ENCODE data around the gene TRPM1. TPM values are rescaled to one million over a fixed set of nuclear protein-coding genes. Genes with fewer than 3 reads are reported as not detected.

The TRPM1 gene
- total RNA-seq, 4 donors from 2014 or later, result not detected

DNA sequence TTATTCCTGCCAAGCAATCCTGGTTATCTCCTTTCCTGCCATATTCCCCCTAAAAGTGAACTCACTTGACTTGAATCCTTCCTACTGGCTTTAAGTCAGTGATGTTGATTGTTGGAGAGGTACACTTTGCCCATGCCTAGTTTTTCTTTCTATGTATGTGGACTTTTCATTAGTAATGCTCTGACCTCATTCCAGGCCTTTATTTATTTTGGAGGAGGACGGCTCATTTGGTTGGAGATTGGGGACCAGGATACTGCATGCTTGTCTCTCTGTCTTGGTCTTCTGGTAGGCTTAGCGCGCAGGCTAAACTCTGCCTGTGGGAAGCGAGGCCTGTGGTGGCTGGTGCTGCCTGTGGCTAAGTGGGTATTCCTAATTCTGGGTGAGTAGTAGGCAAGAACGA lies 81.0 kb downstream of the TRPM1 start:
- no peaks in the 10 kb centered on the region for H3K36me3 ChIP-seq
- TF ChIP-seq, protein P1, sequence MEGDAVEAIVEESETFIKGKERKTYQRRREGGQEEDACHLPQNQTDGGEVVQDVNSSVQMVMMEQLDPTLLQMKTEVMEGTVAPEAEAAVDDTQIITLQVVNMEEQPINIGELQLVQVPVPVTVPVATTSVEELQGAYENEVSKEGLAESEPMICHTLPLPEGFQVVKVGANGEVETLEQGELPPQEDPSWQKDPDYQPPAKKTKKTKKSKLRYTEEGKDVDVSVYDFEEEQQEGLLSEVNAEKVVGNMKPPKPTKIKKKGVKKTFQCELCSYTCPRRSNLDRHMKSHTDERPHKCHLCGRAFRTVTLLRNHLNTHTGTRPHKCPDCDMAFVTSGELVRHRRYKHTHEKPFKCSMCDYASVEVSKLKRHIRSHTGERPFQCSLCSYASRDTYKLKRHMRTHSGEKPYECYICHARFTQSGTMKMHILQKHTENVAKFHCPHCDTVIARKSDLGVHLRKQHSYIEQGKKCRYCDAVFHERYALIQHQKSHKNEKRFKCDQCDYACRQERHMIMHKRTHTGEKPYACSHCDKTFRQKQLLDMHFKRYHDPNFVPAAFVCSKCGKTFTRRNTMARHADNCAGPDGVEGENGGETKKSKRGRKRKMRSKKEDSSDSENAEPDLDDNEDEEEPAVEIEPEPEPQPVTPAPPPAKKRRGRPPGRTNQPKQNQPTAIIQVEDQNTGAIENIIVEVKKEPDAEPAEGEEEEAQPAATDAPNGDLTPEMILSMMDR (IDR thresholded peaks at IDR 0.05), result no peak
- TF ChIP-seq POLR2AphosphoS5 (IDR thresholded peaks at IDR 0.05) (no peak), POLR2A (IDR thresholded peaks at IDR 0.05) (no peak), EP300 (IDR thresholded peaks at IDR 0.05) (no peak)
- ATAC-seq, result no peak
- no peak overlapping the region for H3K27ac ChIP-seq
- H3K4me3 ChIP-seq, result no peak overlapping the region
- H3K9me3 ChIP-seq, result no peaks in the 10 kb centered on the region
- 80 to 93% methylated on average over 1 to 4 of the region's 5 CpGs for WGBS, 2 donors (ENCODE audit: low coverage in 1 of 2)
- no peaks in the 10 kb centered on the region for H3K27me3 ChIP-seq
- H3K4me1 ChIP-seq, result peaks cover 0 to 3% (median 0%) of the 10 kb centered on the region in 3 donors

DNA sequence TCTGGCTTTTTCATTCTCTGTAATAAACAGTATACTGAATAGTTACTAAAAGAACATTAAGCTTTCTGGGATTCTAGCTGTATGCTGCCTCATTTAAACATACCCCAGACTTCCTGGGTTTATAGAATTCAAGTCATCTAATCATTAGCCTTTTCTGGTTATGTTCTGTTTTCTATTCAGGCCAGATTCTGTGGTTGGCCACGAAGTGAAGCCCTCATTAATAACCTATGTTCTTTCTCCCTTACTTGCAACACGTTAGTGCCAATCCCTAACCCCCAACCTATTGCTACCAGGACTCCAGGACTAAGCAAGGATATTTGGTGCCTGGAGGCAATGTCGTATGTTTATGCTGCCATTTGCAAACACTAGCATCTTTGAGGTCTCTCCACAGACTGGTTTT lies 81.5 kb downstream of the TRPM1 start:
- no peak for TF ChIP-seq POLR2A (IDR thresholded peaks at IDR 0.05)
- no peak for TF ChIP-seq POLR2AphosphoS5 (IDR thresholded peaks at IDR 0.05)
- TF ChIP-seq EP300 (IDR thresholded peaks at IDR 0.05), result no peak
- TF ChIP-seq, protein P1 (IDR thresholded peaks at IDR 0.05), result no peak

DNA sequence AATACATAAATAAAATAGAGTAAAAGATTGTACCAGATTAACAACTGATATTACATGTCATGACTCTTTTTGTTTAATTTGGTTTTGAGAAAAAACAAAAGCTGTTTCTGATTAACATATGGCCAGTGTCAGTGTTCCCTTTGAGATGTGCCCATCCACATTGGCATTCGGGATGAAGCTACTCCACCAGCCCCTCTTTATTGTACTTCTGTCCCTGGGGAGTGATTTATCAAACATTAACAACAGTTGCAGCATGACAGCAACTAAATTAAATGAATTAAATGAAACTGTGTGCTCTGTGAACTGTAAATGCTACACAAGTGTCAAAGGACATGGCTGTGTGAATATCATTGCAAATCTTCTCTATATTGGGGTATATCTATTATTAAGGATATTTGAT lies 84.2 kb downstream of the TRPM1 start:
- ATAC-seq, result no peak
- peaks cover 0 to 14% (median 0%) of the 10 kb centered on the region in 3 donors for H3K9me3 ChIP-seq
- no peak for TF ChIP-seq EP300 (IDR thresholded peaks at IDR 0.05)
- TF ChIP-seq, protein P1 (IDR thresholded peaks at IDR 0.05), result no peak
- TF ChIP-seq POLR2A (IDR thresholded peaks at IDR 0.05), result no peak
- no peak for TF ChIP-seq POLR2AphosphoS5 (IDR thresholded peaks at IDR 0.05)
- H3K27ac ChIP-seq, result no peak overlapping the region
- 60 to 82% methylated on average over 1 of the region's 1 CpG for WGBS, 2 donors (ENCODE audit: low coverage in 1 of 2)
- H3K27me3 ChIP-seq, result no peaks in the 10 kb centered on the region
- H3K4me1 ChIP-seq, result no peaks in the 10 kb centered on the region
- no peak overlapping the region for H3K4me3 ChIP-seq
- no peaks in the 10 kb centered on the region for H3K36me3 ChIP-seq

More for the DNA sequence above, 81.5 kb downstream of the TRPM1 start:
- 72 to 95% methylated on average over 3 of the region's 3 CpGs for WGBS, 2 donors (ENCODE audit: low coverage in 1 of 2)
- no peaks in the 10 kb centered on the region for H3K36me3 ChIP-seq
- H3K4me1 ChIP-seq, result peaks cover 0 to 3% (median 0%) of the 10 kb centered on the region in 3 donors
- no peaks in the 10 kb centered on the region for H3K9me3 ChIP-seq
- H3K27ac ChIP-seq, result no peak overlapping the region
- H3K4me3 ChIP-seq, result no peak overlapping the region
- H3K27me3 ChIP-seq, result no peaks in the 10 kb centered on the region
- no peak for ATAC-seq

DNA sequence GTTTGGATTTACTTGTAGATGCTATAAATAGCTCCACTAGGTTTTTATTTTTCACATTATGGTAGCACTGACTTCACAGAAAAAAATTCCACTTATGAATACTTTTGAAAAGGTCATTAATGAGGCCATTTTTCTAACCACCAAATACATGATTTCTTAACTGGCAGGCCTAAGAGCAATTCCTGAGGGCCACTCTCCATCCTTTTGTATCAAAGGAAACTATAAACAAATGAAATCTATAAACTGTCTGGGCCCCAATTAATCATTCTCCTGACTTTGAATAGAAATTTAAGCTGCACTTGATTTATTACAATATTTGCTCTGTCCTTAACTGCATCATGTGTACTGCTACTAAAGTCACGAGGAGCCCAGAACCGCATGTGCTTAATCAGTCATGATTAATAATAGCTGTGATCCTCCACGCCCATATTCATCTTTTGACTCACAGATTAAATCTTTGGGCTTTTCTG lies 85.0 kb downstream of the TRPM1 start:
- TF ChIP-seq POLR2A (IDR thresholded peaks at IDR 0.05) (no peak), POLR2AphosphoS5 (IDR thresholded peaks at IDR 0.05) (no peak), EP300 (IDR thresholded peaks at IDR 0.05) (no peak)
- TF ChIP-seq, protein P1 (IDR thresholded peaks at IDR 0.05), result no peak
- Histone ChIP-seq H3K9me3 (peaks cover 0 to 22% (median 0%) of the 10 kb centered on the region in 3 donors), H3K27ac (no peak overlapping the region), H3K4me3 (no peak overlapping the region), H3K36me3 (no peaks in the 10 kb centered on the region), H3K4me1 (no peaks in the 10 kb centered on the region), H3K27me3 (no peaks in the 10 kb centered on the region)
- no peak for ATAC-seq
- 41 to 43% methylated on average over 2 to 3 of the region's 3 CpGs for WGBS, 2 donors (ENCODE audit: low coverage in 1 of 2)

DNA sequence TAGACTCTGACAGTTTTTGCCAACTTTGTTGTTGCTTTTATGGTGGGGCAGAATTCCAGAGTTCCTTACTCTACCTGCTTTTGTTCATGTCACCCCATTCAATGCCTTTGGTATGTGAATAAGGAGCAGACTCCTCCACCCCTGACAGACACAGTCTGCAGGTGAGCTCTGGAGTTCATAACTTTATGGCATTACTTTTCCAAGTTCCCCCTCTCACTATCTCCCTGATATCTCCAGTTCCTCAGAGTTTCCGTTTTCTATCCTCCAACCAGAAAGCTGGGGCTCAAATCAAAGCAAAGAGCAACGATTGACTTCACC lies 87.0 kb downstream of the TRPM1 start:
- H3K27me3 ChIP-seq, result no peaks in the 10 kb centered on the region
- ATAC-seq, result no peak
- WGBS, 2 donors (ENCODE audit: low coverage in 1 of 2), result 71% methylated on average over 1 of the region's 2 CpGs; no CpG with 5 or more reads in 1 of the 2 donors
- H3K36me3 ChIP-seq, result no peaks in the 10 kb centered on the region
- peaks cover 0 to 26% (median 0%) of the 10 kb centered on the region in 3 donors for H3K9me3 ChIP-seq
- no peak overlapping the region for H3K27ac ChIP-seq
- TF ChIP-seq, protein P1 (IDR thresholded peaks at IDR 0.05), result no peak
- TF ChIP-seq POLR2AphosphoS5 (IDR thresholded peaks at IDR 0.05), result no peak
- TF ChIP-seq POLR2A (IDR thresholded peaks at IDR 0.05), result no peak
- TF ChIP-seq EP300 (IDR thresholded peaks at IDR 0.05), result no peak
- H3K4me1 ChIP-seq, result no peaks in the 10 kb centered on the region
- no peak overlapping the region for H3K4me3 ChIP-seq

Measured in gastroesophageal sphincter (tissue), 4 donors.